ENCODE results near the gene EPB41L4A.

The EPB41L4A gene

DNA sequence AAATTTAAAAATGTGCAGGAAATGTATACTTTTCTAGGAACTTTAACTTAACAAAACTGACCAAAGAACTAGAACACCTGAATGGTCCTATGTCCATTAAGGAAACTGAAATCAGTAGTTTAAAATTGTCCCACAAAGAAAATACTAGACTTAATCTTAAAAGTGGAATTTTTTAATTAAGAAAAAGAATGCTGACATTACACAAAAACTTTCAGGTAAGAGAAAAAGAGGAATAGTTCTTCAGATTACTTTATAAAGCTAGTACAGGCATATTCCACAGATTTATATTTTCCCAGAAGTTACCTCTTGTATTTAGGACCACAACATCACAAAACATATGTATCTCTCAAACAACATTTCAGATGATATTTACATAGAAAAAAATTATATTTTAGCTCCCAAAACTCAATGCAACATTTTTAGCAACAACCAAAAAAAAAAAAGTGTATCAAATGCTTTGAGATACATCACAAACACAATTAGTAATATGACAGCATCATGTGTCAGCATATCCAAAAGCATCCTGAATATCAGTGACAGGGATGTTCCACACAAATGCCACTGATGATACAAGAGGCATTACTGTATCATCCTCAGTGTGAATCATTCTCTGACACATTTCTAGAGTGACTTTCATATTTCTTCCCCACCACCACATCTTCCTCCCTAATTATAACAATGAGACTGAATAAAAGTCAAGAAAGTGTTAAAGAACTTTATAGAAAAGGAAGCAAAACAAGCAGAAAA, 264.0 kb downstream of the EPB41L4A start:
- no peak for DNase-seq (ENCODE audit: low spot score)

DNA sequence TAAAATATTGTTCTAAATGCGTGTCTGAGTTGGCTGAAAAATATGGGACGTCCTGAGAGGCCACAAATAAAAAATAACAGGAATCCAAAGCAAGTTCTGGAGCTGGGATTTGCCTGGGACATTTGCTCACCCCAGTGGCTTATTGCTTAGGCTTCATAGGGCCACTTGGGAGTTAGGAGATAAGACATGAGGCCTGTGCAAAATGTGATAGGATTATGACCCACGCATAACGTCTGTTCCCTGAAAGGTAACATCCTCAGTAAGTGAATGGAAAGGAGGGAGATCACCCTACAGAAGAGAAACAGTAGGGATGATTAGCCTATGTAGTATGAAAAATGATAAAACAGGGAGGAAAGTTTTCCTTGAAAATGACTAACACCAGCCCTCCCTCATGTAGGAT, 269.4 kb downstream of the EPB41L4A start:
- no peak for DNase-seq (ENCODE audit: low spot score)

DNA sequence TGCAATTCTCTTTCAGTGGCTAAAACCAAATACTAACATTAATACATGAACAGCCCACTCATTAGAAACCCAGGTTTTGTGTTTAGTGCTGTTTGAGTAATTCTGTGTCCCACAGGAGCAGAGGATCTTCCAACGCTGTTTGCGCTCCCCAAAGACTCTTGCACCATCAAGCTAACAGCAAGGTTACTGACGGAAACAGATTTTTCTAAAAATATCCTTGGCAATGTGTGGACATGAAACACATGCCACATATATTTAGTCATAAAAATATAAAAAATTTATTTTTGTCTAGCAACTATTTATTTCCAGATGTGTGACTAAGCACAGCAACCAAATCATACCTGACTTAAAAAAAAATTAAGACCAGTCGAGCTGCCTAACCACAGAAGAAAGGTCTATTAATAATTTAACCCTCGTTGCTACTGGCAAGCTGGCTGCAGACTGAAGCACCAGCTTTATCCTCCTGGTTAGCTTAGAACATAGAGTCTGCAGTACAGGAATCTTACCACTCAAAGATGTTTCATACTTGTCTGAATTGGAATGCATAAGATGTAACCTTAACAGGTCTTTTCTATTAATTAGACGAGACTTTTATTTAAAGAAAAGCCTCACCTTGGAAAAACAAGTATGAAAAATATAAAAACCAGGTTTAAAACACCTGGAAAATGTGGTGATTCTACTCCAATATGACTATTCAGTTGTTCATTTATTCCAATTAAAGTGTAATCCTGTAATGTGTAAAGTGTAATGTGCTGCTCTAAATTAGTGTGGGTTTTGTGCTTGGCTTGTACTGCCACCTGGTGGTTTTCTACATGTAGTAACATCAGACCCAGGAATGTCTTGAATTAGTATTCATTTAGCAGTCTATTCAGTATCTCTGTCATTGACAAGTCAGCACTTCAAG, 272.5 kb downstream of the EPB41L4A start:
- DNase-seq (ENCODE audit: low spot score), result no peak

DNA sequence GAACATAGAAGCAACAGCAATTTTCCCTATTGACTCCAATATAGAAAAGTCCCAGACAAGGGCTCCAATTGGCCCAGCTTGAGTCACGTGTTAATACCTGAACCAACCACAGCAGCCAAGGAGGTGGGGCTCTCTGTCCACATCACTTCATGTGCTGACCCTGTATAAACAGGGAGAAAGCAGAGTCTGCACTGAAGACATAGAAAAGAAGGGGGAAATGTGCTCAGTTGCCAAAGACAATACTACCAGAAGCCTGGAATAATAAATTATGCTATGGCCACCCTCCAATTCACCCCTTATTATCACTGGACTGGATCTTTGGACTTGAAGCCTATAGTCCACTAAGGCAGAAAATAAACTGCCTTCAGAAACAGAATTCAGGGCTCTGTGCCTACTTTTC, 275.4 kb downstream of the EPB41L4A start:
- DNase-seq (ENCODE audit: low spot score), result no peak

DNA sequence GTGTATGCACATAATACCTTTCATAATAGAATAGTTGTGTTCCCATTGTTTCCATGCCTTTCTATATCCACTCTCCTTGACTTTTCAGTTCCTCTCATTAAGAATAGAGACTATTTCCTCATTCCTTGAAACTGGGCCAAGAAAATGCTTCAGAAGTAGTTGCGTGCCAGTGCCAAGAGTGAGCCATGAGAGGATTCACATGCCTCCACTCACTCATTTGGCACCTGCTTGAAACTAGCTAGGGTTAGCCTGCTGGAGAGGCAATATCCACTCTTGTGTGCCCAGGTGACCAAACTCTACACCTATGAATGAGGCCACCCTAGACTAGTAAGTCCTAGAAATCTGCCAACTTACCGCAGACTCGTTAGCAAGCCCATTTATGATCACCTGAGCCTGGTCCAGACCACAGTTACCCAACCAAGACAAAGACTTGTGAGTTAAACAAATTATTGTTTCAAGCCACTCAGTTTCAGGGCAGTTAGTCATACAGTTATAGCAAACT, 276.3 kb downstream of the EPB41L4A start:
- DNase-seq (ENCODE audit: low spot score), result no peak

DNA sequence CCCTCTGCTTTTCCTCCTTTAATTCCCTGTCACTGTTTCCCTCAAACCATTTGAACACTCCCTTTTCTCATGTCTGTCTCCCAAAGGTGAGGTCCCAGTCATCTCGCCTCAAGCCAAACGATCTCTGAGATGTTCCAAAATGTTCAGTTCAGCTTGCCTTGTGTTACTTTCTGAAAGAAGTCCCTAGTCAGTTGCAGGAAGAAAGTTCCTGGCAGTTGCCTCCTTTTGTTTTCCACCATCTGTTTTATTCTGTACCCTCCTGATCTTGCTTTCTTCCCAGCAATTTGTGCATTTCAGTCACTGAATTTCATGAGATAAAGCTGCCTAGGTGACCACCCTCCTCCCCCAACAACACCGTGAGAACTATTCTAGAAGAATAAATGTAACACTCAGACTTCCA, 277.5 kb downstream of the EPB41L4A start:
- DNase-seq (ENCODE audit: low spot score), result no peak

DNA sequence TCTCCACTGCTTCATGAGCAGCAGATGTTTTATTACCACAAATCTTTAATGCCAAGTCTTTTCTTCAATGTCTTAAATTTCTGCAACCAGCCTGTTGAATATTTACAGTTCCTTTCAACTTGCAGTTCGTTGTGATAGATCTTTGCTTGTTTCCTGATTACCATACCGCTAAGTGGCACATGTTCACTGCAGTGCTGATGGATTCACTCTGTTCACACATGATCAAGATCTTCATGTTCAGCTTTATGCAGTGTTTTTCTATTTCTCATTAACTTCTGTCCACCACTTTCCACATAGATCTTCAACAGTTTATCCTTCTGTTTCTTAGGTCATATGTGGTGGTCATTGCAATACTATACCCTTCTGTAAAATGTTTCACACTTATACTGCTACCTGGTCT, 280.6 kb downstream of the EPB41L4A start:
- DNase-seq (ENCODE audit: low spot score), result no peak

DNA sequence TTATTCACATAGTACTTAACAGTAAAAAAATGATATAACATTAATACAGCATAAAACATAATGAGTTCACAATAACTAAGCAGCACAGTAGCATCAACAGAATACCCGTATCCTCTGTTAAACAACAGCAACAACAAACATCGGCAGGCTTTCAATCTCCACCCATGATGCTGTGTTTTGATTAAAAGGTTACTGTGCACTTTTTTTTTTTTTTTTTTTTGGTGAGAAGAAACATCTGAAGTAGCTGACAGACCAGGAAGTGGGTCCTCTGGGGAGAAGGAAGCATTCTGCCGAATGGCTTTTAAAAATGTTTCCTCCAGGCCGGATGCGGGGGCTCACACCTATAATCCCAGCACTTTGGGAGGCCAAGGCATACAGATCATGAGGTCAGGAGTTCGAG, 282.3 kb downstream of the EPB41L4A start:
- DNase-seq (ENCODE audit: low spot score), result no peak

DNA sequence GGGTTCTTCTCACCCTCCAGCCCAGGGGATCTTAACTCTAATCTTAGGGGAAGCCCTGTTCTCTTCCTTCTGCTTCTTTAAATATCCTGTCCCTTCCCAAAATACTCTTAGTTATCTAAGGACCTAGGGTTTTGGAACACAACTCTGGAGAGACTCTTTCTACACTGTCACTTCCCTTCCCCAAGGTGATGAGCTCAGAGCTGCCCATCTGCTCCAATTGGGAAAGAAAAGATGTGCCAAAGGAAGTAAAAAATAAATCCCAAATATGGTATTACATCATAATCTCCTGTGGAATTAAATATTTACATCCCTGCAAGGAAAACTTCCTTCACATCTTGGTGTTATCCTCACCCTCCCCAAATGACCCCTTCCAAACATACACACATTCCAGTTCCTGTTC, 291.2 kb downstream of the EPB41L4A start:
- no peak for DNase-seq (ENCODE audit: low spot score)

DNA sequence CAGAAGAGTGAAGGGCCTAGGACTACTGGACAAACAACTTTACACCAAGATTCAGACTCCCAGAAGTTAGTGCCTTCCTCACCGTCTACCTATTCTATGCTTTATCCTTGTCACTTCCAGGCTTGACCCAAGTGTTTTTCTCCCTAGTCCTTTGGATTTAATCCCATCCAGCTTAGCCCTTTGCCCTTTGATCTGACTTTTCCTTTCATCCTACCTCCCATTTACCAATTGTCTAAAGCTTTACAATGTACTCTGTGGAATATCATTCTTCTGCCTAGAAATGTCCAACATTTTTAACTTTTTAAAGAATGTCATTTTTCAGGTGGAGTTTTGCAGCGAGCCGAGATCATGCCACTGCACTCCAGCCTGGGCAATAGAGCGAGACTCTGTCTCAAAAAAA, 292.1 kb downstream of the EPB41L4A start:
- DNase-seq (ENCODE audit: low spot score), result no peak

DNA sequence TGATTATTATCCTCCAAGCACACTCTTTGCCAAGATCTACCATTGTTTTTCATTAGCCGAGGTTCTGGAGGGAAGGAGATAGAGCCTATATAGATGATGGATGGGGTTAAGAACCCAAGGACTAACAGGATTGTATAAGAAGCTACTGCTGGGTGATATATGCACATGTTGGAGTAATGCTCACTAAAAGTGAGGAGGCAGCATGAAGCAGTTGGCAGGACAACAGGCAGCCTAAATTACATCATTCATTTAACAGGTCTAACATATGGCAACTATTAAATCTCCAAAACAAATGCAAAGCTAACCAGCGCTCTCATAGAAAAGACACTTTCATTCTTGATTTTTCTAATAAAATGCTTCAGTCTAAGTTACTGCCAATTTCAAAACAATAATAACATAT, 293.2 kb downstream of the EPB41L4A start:
- no peak for DNase-seq (ENCODE audit: low spot score)

DNA sequence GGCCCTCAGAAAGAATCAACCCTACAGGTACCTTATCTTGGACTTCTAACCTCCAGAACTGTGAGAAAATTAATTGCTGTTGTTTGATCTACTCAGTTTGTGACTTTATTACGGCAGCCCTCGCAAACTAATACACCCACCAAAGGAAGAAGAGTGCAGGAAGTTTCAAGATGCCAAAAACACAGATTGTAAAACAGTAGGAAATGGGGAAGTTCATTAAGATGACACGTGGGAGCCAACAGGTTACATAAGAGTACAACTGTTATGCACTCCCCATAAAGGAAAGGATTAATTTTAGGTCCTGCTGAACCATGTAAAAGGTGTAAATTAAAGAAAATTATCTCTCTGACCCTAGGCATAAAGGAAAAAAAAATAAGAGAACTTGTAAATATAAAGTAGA, 294.3 kb downstream of the EPB41L4A start:
- DNase-seq (ENCODE audit: low spot score), result no peak

DNA sequence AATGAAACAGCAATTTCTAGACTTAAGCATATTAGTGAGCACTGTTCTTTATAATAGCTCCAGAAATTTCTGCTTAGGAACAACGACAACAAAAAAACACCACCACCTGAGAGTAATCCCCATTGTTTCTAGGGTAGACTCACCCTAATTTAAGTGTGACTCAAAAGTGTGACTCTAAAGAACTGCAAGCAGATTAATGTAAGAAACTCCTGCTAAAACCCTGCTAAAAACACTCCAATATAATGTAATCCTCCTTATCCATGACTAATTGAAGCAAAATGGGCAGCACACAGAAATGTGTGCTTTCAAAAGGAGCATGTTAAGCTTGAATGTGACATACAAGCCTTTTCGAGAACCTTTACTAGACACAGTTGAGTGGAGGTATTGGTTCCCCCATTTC, 296.0 kb downstream of the EPB41L4A start:
- DNase-seq (ENCODE audit: low spot score), result no peak

DNA sequence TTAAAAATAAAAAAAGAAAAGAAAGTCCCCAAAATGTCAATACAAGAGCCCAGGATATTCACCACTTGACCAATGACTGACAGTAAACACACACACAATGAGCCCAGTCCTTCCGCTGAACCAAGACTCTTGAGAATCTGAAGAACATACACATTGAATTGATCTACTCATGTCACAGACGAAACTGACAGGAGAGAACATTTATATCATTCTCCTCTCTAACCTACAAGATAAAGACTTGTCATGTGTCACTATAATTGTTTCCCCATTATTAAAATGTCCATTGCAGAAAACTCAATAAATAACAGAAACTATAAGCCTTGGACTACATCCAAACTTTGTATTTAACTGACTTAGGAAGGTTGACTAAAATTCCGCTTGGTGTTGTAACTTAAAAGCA, 296.7 kb downstream of the EPB41L4A start:
- DNase-seq (ENCODE audit: low spot score), result no peak

DNA sequence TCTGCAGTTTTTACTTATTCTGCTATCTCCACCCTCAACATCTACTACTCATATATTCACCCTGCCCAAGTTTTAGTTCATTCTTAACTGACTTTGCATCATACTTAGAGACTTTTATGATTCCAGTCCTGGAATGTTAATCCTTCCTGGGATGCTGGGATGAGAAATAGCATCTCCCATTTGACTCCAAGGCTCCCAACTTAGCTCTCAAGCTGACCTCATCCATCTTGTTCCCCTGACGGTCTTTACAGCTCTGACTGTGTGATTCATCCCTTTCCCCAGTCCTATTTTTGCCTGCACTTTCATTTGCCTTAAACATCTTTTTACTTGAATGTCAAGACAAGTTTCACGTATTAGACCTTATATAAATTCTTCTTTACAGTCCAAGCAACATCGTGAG, 297.8 kb downstream of the EPB41L4A start:
- DNase-seq (ENCODE audit: low spot score), result no peak

DNA sequence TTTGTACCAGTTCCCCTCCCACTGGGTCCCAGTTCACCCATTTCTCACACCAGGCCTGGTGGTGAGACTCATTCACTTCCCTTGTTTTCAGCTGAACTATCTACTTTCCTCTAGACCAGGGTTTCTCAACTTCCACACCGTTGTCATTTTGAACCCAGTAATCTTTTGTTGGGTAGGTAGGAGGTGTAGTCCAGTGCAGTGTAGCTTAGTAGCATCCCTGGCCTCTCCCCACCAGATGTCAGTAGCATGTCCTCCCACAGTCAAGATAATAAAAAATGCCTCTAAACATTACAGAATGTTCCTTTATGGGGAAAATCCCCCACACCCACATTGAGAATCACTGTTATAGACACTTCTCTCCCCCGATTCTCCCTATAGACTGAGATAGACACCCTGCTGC, 299.1 kb downstream of the EPB41L4A start:
- DNase-seq (ENCODE audit: low spot score), result no peak

DNA sequence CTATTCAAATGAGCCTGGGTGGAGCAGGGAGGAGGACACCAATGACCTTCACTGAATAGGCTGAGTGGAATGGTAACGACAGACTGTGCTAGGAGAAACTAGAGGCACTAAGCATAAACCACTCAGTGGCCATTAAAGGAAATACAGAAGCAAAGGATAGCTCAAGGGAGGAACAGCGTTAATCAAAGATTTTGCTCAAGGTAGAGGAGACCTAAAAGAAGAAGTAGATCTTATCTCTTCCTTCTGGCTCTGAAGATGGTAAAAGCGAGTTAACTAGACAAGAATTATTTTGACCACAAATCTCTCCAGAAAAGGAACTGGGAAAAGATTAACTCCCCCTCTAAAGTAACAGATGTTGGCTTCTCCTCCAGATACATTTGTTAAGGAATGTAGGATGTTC, 299.6 kb downstream of the EPB41L4A start:
- no peak for DNase-seq (ENCODE audit: low spot score)

DNA sequence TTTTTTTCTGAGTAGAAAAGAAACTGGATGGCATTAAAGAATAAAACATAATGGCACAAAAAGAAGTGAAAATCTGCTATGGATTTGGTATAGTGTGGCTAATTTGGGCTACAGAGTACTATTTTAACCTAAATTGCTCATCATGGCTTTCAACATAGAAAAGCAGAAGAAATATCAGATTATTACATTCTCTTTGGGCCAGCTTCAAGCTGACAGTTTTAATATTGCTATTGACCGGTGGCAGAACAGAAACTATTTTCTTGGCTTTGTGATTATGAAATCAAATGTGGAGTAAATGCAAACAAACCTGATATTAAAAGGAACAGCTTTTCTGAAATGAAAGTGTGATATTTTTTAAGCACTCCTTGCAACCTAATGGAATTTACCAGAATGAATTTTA, 301.5 kb downstream of the EPB41L4A start:
- DNase-seq (ENCODE audit: low spot score), result no peak

DNA sequence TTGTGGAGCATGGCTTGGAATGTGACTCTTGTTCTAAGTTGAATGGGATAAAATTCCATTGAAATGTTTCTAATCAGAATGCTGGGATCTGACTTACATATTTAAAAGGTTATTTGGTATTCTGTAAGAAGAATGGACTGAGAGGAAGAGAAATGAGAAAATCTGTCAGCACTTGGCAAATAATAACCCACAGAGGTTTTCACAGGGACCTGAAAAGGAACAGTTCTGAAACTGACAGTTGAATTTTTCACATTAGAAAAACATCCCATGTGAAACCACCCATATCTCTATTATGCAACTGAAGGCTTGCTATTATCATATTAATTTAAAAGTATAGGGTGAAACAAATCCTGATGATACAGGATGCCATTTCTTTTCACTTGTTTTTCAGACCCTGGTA, 302.7 kb downstream of the EPB41L4A start:
- DNase-seq (ENCODE audit: low spot score), result no peak

DNA sequence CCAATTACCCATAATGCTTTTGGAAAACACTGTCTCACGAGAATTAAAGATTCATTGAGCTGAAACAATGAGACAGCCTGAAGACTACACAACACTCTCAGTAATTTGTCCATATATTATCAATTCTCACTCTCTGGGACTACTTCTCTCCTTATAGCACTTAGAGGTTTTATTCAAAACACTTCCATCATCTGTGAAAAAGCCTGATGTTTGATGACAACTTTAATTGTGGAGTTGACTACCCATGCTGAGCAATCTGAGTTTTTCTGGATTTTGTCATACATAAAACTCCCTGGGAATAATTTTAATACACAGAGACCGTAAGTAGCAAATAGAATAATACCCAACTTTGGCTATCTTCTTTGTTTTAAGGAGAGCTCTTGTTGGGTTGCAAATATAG, 305.5 kb downstream of the EPB41L4A start:
- no peak for DNase-seq (ENCODE audit: low spot score)

Measured in left forelimb (tissue), 1 donor.